Activated CD4-positive, alpha-beta T cell treated with anti-CD3 and anti-CD28 coated beads, Interleukin-2, amount 10 ng/mL, durations not matched to agents 7 days and 5 days (primary cell): Measurements from ENCODE around the gene AAMP. TPM values are rescaled to one million over a fixed set of nuclear protein-coding genes. Genes with fewer than 3 reads are reported as not detected.

Experiments
- CTCF ChIA-PET: fragments of 350-600 bp; sonication (Branson Sonifier 250); formaldehyde crosslinking; loops from one replicate; lab custom pipeline; 2021; ENCODE audit warnings: antibody characterized with exemption; lab: Charles Lee
- POLR2A ChIA-PET: fragments of 350-600 bp; sonication (Branson Sonifier 250); formaldehyde crosslinking; loops from one replicate; lab custom pipeline; 2021; ENCODE audit warnings: antibody characterized with exemption; lab: Charles Lee
- DNase-seq: peaks from one replicate; pipeline ENCODE4 v3.0.0-alpha.2; 2020
- H3K27ac Mint-ChIP-seq: one replicate; pipeline ENCODE4 v1.8.0; 2021; ENCODE audit warnings: mild to moderate bottlenecking, moderate library complexity, mixed read lengths
- H3K27me3 Mint-ChIP-seq: one replicate; pipeline ENCODE4 v1.8.0; 2021; ENCODE audit warnings: mixed read lengths
- H3K36me3 Mint-ChIP-seq: one replicate; pipeline ENCODE4 v1.8.0; 2021; ENCODE audit warnings: low read depth, mixed read lengths
- H3K4me1 Mint-ChIP-seq: one replicate; pipeline ENCODE4 v1.8.0; 2021; ENCODE audit warnings: mixed read lengths
- H3K4me3 Mint-ChIP-seq: one replicate; pipeline ENCODE4 v1.8.0; 2021; ENCODE audit warnings: mild to moderate bottlenecking, moderate library complexity, mixed read lengths
- H3K9me3 Mint-ChIP-seq: one replicate; pipeline ENCODE4 v1.8.0; 2021; ENCODE audit warnings: mixed read lengths
- total RNA-seq, 2 experiments: library from RNA; stranded (reverse); gene quantifications; one replicate each; pipeline ENCODE4 v1.2.3, GENCODE V29; 2021

Gene AAMP
- total RNA-seq, 2 experiments from 2014 or later = 42.3 to 51.1 TPM

DNA sequence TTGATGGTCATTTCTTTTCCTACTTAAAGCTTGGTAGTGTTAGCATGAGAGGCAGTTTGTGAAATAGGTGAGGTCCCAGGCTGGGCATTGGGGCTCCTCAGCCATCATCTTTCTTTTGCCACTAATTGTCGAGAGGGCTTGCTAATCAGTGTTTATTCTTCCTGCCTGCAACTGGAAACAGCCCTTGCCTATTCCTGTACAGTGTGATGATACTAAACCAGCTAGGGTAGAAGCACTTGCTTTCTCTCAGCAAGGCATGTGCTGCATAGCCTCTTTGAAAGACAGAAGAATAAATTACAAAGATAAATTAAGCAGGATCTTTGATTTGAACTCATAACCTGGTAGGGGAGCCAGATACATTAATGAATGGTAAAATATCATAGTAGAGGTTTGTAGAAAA lies 25.7 kb downstream of the AAMP start:
- Mint-ChIP-seq H3K4me3 (no peak overlapping the region), H3K4me1 (peaks cover 15% of the 10 kb centered on the region), H3K9me3 (no peaks in the 10 kb centered on the region), H3K27ac (no peak overlapping the region), H3K36me3 (peaks cover 88% of the 10 kb centered on the region), H3K27me3 (no peaks in the 10 kb centered on the region)
- POLR2A ChIA-PET = interaction anchor here (0.5 kb wide), 1 partner anchor 16 kb away, joined by 5 read pairs; no protein-coding TSS in a partner anchor
- no peak for DNase-seq
- CTCF ChIA-PET = interaction anchor here (0.6 to 3.1 kb wide), 8 partner anchors 13 to 516 kb away, joined by 3 to 13 read pairs (median 4); partner anchors contain the start of genes AAMP and PNKD

DNA sequence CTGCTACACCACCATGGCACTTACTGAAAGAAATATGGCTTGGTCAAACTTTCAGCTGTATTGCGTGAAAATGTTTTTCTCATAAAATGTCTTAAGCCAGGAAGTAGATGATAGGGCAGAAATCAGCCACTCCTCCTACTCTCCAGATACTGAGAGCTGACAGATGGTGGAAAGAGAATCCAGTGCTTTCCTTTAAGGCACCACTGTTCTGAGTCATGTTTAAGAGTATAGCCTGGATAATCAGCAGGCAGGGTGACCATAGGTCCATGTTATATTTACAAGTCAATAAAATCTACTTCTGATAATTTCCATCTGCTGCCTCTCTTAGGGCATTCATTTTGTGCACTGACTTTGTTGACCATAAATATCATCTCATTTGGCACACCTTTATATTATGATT lies 31.1 kb downstream of the AAMP start:
- no peaks in the 10 kb centered on the region for H3K9me3 Mint-ChIP-seq
- peaks cover 16% of the 10 kb centered on the region for H3K4me1 Mint-ChIP-seq
- peaks cover 87% of the 10 kb centered on the region for H3K36me3 Mint-ChIP-seq
- H3K27ac Mint-ChIP-seq = no peak overlapping the region
- H3K4me3 Mint-ChIP-seq = no peak overlapping the region
- POLR2A ChIA-PET = no interaction called here
- CTCF ChIA-PET = no interaction called here
- no peaks in the 10 kb centered on the region for H3K27me3 Mint-ChIP-seq
- no peak for DNase-seq

DNA sequence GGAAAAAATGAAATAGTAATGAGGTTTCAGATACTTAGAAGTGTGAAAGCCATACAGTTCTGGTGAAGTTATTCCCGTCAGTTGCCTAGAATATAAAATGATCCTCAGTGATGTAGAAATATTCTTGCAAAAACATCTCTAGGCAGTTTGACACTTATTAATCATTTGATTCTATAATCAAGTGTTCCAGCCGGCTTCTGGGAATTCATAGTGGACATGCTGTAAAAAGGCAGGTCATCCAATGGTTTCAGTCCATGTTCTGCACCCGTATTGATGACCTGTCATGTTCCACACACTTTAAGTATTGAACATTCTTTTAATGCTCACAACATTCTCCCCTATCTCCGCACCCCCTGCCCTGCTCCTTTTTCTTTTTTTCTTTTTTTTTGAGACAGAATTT lies 33.1 kb downstream of the AAMP start:
- Mint-ChIP-seq H3K27me3 (no peaks in the 10 kb centered on the region), H3K4me3 (no peak overlapping the region), H3K27ac (no peak overlapping the region), H3K9me3 (no peaks in the 10 kb centered on the region), H3K36me3 (peaks cover 83% of the 10 kb centered on the region), H3K4me1 (peaks cover 20% of the 10 kb centered on the region)
- CTCF ChIA-PET = no interaction called here
- POLR2A ChIA-PET = no interaction called here
- no peak for DNase-seq

DNA sequence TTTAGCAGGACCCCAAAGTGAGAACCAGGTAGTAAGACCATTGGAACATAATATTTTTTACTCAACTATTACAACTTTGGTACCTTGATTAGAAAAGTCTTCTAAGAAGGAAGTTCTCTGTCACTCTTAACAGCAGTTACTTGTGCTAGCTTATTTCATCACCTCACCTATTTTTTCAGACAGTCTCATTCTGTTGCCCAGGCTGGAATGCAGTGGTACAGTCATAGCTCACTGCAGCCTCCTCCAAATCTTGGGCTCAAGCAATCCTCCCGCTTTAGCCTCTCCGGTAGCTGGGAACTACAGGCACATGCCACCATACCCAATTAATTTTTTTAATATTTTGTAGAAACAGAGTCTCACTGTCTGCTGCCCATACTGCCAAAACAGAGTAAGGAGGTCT lies 34.9 kb downstream of the AAMP start:
- ChIA-PET CTCF (interaction anchor here (0.9 to 2.6 kb wide), 3 partner anchors 9 to 22 kb away, joined by 3 to 9 read pairs (median 3); no protein-coding TSS in a partner anchor), POLR2A (no interaction called here)
- Mint-ChIP-seq H3K4me3 (no peak overlapping the region), H3K4me1 (peaks cover 28% of the 10 kb centered on the region), H3K36me3 (peaks cover 85% of the 10 kb centered on the region), H3K27ac (no peak overlapping the region), H3K9me3 (no peaks in the 10 kb centered on the region), H3K27me3 (no peaks in the 10 kb centered on the region)
- no peak for DNase-seq

DNA sequence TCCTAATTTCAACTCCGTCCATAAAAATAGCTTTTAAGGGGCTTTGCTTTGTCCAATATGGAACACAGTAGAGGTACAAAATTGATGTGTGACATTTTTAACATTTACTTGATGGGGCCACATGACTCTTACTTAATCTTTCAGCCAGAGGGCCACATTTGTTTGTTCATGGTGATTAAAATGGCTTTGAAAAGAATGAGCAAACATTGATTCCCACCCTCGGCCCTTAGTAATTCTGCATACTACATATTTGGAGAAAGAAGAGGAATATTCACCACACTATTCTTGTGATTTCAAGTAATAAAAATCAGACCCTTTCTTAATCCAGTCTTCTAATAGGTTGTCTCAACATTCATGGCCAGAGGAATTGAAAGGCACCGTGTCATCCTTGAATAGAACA lies 35.4 kb downstream of the AAMP start:
- no peak for DNase-seq
- Mint-ChIP-seq H3K36me3 (peaks cover 80% of the 10 kb centered on the region), H3K4me1 (peaks cover 31% of the 10 kb centered on the region), H3K27ac (no peak overlapping the region), H3K4me3 (no peak overlapping the region), H3K27me3 (no peaks in the 10 kb centered on the region), H3K9me3 (no peaks in the 10 kb centered on the region)
- CTCF ChIA-PET = interaction anchor here (0.9 to 2.6 kb wide), 5 partner anchors 9 to 23 kb away, joined by 3 to 9 read pairs (median 3); no protein-coding TSS in a partner anchor
- POLR2A ChIA-PET = no interaction called here

DNA sequence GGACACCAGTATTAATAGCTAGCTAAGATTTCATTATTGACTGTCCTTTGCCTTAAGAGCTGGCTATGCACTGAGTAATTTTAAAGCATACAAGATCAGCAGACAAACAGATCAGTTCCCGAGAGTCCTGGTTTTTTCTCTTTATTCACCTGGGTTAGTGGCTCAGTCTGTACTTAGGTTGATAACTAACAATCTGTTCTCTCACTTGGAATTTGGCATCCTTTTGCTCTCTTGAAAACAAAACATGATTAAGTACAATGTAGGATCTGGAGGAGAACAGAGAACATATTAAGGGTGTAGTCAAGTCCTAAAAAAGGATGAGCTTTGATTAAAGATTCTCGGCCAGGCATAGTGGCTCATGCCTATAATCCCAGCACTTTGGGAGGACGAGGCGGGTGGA lies 36.4 kb downstream of the AAMP start:
- no peaks in the 10 kb centered on the region for H3K27me3 Mint-ChIP-seq
- no peaks in the 10 kb centered on the region for H3K9me3 Mint-ChIP-seq
- H3K36me3 Mint-ChIP-seq = peaks cover 79% of the 10 kb centered on the region
- H3K4me1 Mint-ChIP-seq = peaks cover 35% of the 10 kb centered on the region
- DNase-seq = no peak
- CTCF ChIA-PET = interaction anchor here (1.2 to 1.8 kb wide), 5 partner anchors 10 to 46 kb away, joined by 3 to 7 read pairs (median 3); no protein-coding TSS in a partner anchor
- POLR2A ChIA-PET = interaction anchor here (0.7 kb wide), 1 partner anchor 854 kb away, joined by 4 read pairs; no protein-coding TSS in a partner anchor
- peak overlapping the region; percentile 20 for H3K27ac Mint-ChIP-seq
- no peak overlapping the region for H3K4me3 Mint-ChIP-seq

DNA sequence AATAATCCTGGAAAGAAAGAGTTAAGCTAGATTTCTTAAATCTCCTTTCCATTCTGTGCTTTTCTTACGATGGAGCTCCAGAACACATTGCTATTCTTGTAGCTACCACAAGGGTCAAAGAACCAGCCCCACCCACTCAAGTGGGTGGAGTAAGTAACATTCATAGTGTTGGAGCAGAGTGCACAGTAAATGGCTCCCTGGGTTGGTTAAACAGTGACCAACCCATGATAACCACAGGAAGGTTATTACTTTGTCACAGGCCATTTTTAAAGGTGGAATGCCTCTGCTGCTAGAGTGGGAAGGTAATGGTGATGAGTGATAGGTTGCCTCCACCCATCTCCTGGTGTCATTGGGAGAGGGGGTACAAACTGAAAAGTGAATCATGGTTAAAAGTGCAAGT lies 39.1 kb downstream of the AAMP start:
- DNase-seq = peak; percentile 38
- POLR2A ChIA-PET = interaction anchor here (0.6 to 1.4 kb wide), 3 partner anchors 10 to 61 kb away, joined by 4 to 7 read pairs (median 5); no protein-coding TSS in a partner anchor
- Mint-ChIP-seq H3K27ac (peak overlapping the region; percentile 84), H3K4me1 (peaks cover 58% of the 10 kb centered on the region), H3K27me3 (no peaks in the 10 kb centered on the region), H3K36me3 (peaks cover 82% of the 10 kb centered on the region), H3K4me3 (peak overlapping the region; percentile 7), H3K9me3 (no peaks in the 10 kb centered on the region)
- CTCF ChIA-PET = interaction anchor here (0.5 to 3.0 kb wide), 11 partner anchors 9 to 646 kb away, joined by 3 to 17 read pairs (median 8); partner anchors contain the start of gene CXCR1

DNA sequence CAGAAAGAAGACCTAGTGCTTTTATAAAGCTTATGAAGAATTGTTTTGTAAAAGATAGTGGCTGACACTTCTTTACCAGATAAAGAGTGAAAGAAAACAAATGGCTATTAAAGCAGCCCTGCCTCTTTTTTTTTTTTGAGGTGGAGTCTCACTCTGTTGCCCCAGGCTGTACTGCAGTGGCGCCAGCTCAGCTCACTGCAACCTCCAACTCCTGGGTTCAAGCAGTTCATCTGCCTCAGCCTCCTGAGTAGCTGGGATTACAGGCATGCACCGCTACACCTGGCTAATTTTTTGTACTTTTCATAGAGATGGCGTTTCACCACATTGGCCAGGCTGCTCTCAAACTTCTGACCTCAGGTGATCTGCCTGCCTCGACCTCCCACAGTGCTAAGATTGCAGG lies 40.1 kb downstream of the AAMP start:
- Mint-ChIP-seq H3K36me3 (peaks cover 84% of the 10 kb centered on the region), H3K4me1 (peaks cover 68% of the 10 kb centered on the region), H3K27ac (peak overlapping the region; percentile 84), H3K9me3 (no peaks in the 10 kb centered on the region), H3K4me3 (peak overlapping the region; percentile 7), H3K27me3 (no peaks in the 10 kb centered on the region)
- POLR2A ChIA-PET = interaction anchor here (0.8 to 1.4 kb wide), 2 partner anchors 9 to 14 kb away, joined by 3 to 7 read pairs; no protein-coding TSS in a partner anchor
- no peak for DNase-seq
- CTCF ChIA-PET = interaction anchor here (0.7 to 3.0 kb wide), 12 partner anchors 11 to 647 kb away, joined by 3 to 13 read pairs (median 5); partner anchors contain the start of gene CXCR1

DNA sequence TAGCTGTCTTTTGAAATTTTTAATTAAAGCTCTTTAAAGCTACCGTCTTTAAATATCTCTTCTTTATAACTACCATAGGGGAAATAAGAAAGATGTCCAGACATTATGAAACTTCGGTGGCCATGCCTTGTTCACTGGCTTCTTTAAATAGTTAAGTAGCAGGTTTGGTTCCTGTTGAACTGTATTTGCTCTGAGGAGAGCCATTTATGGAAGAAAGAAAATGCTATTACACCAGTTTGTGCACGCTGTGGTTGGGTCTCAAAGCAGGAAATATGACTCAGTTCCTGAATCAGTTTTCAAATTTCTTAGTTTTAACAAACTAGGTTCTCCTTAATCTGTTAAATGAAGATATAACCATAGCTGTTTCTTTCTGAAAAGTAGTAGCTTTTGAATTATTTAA lies 40.7 kb downstream of the AAMP start:
- H3K27ac Mint-ChIP-seq = peak overlapping the region; percentile 86

DNA sequence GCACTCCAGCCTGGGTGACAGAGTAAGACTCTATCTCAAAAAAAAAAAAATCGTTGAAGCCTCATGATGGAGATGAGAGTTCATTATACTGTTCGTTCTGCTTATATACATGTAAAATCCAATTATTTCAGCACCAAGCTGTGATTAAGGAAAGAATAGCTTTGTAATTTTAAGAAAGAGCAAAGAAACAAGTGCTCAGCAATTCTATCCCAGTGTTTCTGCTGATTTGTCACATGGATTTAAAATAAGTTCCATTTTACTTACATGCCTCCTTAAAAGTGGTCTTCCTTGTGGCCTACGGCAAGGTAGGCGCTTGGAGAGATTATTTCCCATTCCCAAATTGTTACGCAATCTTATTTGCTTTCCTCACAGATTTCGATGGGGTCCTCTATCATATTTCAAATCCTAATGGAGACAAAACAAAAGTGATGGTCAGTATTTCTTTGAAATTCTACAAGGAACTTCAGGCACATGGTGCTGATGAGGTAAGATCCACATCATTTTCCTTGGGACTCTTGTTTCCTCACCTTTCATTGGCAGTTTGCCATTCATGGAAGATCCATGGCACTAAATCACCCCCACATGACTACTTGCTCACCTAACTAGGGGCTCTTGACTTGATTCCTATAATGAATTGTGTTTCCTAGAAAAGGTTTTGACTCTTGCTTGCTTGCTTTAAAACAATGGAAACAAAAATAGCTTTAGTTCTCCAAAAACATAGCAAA lies 41.4 kb downstream of the AAMP start:
- no peaks in the 10 kb centered on the region for H3K27me3 Mint-ChIP-seq
- peaks cover 84% of the 10 kb centered on the region for H3K36me3 Mint-ChIP-seq
- H3K9me3 Mint-ChIP-seq = no peaks in the 10 kb centered on the region
- ChIA-PET POLR2A (interaction anchor here (0.6 to 0.7 kb wide), 2 partner anchors 10 to 15 kb away, joined by 3 to 5 read pairs; no protein-coding TSS in a partner anchor), CTCF (interaction anchor here (0.9 to 3.0 kb wide), 6 partner anchors 9 to 43 kb away, joined by 3 to 13 read pairs (median 6); no protein-coding TSS in a partner anchor)
- H3K4me1 Mint-ChIP-seq = peaks cover 78% of the 10 kb centered on the region
- peak overlapping the region; percentile 86 for H3K27ac Mint-ChIP-seq
- peak overlapping the region; percentile 37 for H3K4me3 Mint-ChIP-seq
- no peak for DNase-seq

More for the DNA sequence above, 40.7 kb downstream of the AAMP start:
- H3K9me3 Mint-ChIP-seq = no peaks in the 10 kb centered on the region
- peaks cover 75% of the 10 kb centered on the region for H3K4me1 Mint-ChIP-seq
- POLR2A ChIA-PET = interaction anchor here (0.7 to 1.4 kb wide), 3 partner anchors 8 to 13 kb away, joined by 3 to 7 read pairs (median 3); no protein-coding TSS in a partner anchor
- peaks cover 84% of the 10 kb centered on the region for H3K36me3 Mint-ChIP-seq
- peak overlapping the region; percentile 37 for H3K4me3 Mint-ChIP-seq
- DNase-seq = peak; percentile 71
- CTCF ChIA-PET = interaction anchor here (0.6 to 3.0 kb wide), 11 partner anchors 10 to 1163 kb away, joined by 3 to 13 read pairs (median 6); no protein-coding TSS in a partner anchor
- H3K27me3 Mint-ChIP-seq = no peaks in the 10 kb centered on the region

DNA sequence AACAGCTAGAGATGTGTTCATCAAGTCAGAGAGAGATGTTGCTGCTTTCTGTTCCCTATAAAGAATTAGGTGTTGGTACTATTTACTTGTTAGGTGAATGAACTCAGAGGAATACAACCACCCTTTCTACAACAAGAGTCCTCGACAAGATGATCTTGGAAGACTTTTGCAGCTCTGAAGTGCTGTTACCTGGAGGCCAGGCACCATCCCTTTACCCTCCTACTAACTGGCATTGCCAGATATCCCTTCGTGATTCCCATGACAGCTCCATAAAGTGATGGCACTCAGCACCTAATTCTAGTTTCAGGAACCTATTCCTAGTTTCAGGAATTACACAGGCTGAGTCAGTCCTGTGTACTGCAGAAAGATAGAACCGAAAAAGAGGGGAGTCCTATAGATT lies 43.0 kb downstream of the AAMP start:
- POLR2A ChIA-PET = interaction anchor here (0.7 kb wide), 1 partner anchor 153 kb away, joined by 5 read pairs; no protein-coding TSS in a partner anchor
- H3K27ac Mint-ChIP-seq = peak overlapping the region; percentile 85
- H3K36me3 Mint-ChIP-seq = peaks cover 83% of the 10 kb centered on the region
- H3K9me3 Mint-ChIP-seq = no peaks in the 10 kb centered on the region
- peaks cover 89% of the 10 kb centered on the region for H3K4me1 Mint-ChIP-seq
- H3K4me3 Mint-ChIP-seq = no peak overlapping the region
- CTCF ChIA-PET = interaction anchor here (0.5 to 1.0 kb wide), 4 partner anchors 9 to 986 kb away, joined by 3 read pairs; no protein-coding TSS in a partner anchor
- DNase-seq = no peak
- no peaks in the 10 kb centered on the region for H3K27me3 Mint-ChIP-seq

DNA sequence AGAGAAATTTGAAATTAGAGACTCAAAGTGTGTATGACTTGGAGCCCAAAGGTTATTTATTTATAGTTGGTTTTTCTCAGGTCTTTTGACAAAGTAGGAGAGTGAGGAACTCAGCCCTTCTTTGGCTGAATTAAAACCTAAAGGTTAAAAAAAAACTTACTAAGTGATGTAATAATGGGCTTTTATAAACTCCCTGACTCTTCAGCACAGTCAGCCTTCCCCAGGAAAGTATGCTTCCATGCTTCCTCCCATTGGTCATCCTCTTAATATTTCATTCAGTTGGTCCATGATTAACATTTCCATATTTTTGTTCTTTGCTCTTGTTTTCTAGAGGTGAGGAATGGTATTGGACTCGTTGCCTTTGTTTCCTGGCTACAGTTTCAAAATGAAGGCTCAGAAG lies 45.8 kb downstream of the AAMP start:
- no peaks in the 10 kb centered on the region for H3K9me3 Mint-ChIP-seq
- peaks cover 91% of the 10 kb centered on the region for H3K36me3 Mint-ChIP-seq
- peak overlapping the region; percentile 72 for H3K27ac Mint-ChIP-seq
- DNase-seq = no peak
- ChIA-PET CTCF (interaction anchor here (0.6 to 1.2 kb wide), 4 partner anchors 10 to 71 kb away, joined by 3 to 5 read pairs (median 4); no protein-coding TSS in a partner anchor), POLR2A (no interaction called here)
- peak overlapping the region; percentile 61 for H3K4me3 Mint-ChIP-seq
- H3K4me1 Mint-ChIP-seq = peaks cover 94% of the 10 kb centered on the region
- H3K27me3 Mint-ChIP-seq = no peaks in the 10 kb centered on the region
